Measurements from ENCODE around the gene TNRC6C. TPM values are rescaled to one million over a fixed set of nuclear protein-coding genes. Genes with fewer than 3 reads are reported as not detected.
"Not testable (repeated sequence)": the region's sequence is repeated elsewhere in the genome, so short reads cannot be mapped to it uniquely, and the experiment has no call there.

Gene TNRC6C
- total RNA-seq, 1 donor from 2014 or later: 6.5 TPM

DNA sequence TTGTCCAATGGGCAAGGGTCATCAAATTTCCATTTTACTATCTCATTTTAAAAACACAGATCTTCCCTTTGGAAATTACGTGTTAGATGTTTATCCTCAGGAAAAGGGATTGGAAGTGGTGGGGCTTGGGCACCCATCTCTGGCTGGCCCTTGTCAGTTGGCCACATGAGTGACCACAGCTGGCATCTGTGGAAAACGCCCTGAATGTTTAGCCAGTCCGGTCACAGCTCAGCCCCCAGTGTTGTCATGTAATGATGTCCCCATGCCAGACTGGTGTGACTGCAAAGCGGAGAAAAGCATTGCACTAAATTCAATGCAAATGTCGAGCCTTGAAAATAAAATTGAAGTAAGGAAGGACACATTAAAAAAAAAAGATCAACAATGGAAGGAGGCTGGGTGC lies 117.0 kb downstream of the TNRC6C start:
- no peak for DNase-seq (ENCODE audit: low read depth, low spot score)

DNA sequence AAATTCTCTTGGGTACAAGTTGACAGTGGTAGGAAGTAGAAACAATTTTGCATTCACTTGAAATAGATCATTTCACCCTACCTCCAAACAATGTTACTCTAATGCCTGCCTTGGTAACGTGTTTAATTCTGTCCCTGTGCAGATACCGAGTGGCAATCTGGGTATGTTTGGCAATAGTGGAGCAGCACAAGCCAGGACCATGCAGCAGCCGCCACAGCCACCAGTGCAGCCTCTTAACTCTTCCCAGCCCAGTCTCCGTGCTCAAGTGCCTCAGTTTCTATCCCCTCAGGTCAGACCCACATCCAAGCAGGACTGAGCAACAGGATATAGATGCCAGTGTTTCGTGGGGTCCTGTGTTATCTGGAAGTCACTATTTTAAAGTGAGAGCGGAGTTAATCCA lies 120.8 kb downstream of the TNRC6C start:
- DNase-seq (ENCODE audit: low read depth, low spot score): no peak

DNA sequence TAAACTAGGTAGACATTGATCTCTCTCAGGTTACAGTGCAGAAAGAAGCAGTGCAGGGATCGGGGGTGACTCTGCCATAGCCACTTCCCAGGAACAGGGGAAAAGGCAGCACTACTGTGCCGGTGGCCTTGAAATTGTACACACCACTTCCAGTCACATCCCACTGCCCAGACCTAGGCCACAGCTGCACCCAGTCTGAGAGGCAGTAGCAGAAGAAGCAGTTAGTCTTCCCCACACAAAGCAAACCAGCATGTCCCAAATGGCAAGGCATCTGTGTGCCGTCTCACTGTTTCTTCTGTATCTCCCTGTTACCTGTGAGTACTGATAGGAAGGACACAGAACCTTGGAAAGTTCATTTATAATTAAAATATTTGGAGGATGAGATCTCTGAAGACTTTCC lies 123.0 kb downstream of the TNRC6C start:
- no peak for DNase-seq (ENCODE audit: low read depth, low spot score)

DNA sequence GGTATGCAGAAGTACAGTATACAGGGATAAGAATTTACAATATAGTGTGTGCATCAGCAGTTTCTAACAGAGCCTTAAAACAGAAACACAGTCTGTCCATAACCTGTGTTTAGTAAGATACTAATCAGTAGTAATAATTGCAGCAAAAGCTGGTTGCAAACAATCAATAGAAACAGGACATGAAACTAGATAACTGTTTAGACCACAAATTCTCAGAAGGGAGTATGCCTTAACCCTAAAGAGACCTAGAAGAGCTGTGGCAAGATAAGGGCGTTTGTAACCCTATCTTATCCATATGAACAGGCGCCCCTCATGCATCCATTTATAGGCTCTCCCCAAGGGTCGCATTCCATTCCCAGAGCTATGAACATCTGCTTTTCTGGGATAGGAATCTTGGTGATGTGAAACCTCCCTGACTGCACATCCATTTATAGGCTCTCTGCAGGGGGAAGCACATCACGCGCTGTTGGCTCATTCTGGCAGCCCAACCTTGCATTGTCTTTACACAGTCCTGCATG lies 123.9 kb downstream of the TNRC6C start:
- DNase-seq (ENCODE audit: low read depth, low spot score): not testable (repeated sequence)

DNA sequence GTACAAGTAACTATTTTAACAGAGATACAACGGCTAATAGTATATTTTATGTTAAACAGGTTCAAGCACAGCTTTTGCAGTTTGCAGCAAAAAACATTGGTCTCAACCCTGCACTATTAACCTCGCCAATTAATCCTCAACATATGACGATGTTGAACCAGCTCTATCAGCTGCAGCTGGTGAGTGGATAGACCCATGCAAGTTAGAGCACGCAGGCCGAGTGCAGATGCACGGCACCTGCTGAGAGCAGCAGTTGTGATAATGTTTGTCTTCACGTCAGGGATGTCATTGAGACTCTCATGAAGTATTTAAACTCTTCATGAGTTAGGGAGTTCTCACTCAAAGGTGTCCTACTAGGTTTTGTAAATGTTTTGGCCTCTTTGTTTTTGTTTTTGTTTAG lies 124.5 kb downstream of the TNRC6C start:
- no peak for DNase-seq (ENCODE audit: low read depth, low spot score)

DNA sequence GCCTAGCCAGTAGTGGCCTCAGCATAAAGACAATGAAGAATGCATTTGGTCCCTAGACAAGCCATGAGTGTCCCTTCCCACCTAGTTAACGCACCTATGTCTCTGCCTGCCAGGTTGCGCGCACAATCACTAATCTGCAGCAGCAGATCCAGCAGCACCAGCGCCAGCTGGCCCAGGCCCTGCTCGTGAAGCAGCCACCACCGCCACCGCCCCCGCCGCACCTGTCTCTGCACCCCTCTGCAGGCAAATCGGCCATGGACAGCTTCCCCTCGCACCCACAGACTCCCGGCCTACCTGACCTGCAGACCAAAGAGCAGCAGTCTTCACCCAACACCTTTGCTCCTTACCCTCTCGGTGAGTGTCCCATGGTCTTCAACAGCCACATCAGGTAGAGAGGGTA lies 128.2 kb downstream of the TNRC6C start:
- DNase-seq (ENCODE audit: low read depth, low spot score): no peak

DNA sequence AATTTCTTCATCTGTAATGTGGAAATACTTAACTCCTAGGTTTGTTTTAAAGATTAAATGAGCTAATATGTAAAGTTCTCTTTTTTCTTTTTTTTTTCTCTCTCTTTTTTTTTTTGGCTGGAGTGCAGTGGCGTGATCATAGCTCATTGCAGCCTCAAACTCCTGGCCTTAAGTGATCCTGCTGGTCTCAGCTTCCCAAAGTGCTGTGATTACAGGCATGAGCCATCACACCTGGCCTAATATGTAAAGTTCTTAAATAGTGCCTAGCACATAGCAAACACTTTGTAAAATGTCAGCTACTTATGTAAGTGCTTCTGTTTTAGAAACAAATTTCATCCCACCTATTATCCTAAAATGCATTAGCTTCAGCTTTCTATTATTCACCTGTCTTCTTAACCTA lies 130.0 kb downstream of the TNRC6C start:
- no peak for DNase-seq (ENCODE audit: low read depth, low spot score)

DNA sequence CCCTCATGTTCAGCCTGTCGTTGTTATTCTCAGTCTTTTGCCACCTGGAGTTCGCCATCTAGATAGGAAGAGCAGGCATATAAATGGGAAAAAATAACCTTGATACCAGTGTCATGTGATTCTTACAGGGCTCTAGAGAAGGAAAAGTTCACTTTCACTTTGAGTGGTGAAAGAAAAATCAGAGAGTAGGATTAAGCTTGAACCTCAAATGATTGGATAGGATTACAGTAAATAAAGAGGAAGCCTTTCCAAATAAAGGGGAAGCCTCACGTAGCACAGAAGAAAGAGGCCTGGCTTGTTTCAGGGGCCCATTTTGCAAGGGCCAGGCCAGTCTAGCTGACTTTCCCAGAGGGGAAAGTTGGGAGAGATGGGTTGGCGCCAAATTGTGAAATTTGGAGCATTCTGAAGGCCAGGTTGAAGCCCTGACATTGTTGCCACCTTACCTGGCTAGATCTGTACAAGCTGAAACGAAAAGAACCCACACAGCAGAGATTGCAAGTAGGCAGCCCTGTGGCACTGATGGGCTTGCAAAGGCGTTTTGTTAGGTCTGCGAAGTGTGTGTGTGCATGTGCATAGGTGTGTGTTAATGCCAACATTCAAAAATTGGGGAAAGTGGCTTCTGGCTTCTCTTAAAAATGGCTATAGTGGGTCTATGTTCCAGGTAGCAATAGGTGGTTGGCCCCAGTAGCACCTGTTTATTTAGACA lies 131.2 kb downstream of the TNRC6C start:
- DNase-seq (ENCODE audit: low read depth, low spot score): no peak

DNA sequence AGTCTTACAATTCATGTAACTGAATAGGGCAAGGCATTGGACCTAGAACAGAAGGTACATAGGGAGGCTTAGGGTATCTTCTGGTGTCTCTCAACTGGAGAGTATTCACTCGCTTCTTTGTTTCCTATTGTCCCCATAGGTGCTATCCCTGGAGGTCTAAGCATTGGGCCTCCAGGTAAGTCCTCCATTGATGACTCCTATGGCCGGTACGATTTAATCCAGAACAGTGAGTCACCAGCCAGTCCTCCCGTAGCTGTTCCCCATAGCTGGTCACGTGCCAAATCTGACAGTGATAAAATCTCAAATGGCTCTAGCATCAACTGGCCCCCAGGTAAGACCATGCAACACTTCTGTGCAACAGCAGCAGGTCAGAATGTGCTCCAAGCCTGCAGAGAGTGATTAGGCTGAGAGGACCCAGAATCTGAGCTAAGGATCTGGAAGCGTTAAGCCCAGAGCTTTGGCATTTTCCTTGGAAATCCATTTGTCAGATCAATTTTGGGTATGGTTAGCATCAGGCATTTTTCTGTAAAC lies 134.4 kb downstream of the TNRC6C start:
- DNase-seq (ENCODE audit: low read depth, low spot score): no peak

DNA sequence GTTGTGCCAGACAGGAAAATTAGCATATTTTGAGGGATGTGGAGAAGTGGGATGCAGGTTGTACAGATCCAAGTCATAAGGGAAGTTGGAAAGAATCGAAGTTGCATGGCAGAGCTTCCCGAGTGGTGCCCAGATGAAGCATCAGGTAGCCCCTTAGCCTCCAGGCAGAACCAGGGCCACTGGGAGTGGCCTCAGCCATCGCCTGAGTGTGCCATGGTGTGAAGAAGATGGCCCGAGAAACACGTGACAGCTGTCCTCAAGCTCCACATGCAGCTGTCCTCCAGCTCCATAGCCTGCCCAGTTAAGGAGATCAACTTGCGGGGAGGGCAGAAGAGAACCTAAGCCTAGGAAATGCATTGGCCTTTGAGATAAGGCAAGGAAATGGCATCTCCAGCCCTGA lies 136.5 kb downstream of the TNRC6C start:
- no peak for DNase-seq (ENCODE audit: low read depth, low spot score)

DNA sequence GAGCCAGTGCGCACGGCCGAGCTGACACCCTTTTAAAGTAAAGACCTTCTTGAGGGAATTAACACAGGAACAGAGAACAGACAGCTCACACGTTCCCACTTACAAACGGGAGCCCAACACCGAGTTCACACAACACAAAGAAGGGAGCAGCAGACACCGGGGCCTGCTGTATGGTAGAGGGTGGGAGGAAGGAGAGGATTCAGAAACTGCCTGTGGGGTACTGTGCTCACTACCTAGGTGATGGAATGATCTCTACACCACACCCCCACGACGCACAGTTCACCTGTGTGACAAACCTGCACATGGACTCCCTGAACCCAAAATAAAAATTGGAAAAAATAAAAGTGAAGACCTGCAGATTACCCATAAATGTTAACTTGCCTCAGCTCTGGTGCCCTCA lies 137.6 kb downstream of the TNRC6C start:
- DNase-seq (ENCODE audit: low read depth, low spot score): no peak

DNA sequence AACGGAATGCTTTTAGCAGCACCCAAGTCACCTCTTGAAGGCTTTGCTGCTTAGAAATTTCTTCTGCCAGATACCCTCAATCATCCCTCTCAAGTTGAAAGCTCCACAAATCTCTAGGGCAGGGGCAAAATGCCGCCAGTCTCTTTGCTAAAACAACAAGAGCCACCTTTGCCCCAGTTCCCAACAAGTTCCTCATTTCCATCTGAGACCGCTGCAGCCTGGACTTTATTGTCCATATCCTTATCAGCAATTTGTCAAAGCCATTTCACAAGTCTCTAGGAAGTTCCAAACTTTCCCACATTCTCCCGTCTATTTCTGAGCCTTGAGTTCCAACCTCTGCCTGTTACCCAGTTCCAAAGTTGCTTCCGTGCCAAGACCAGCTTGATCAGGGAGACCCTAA lies 142.6 kb downstream of the TNRC6C start:
- no peak for DNase-seq (ENCODE audit: low read depth, low spot score)

DNA sequence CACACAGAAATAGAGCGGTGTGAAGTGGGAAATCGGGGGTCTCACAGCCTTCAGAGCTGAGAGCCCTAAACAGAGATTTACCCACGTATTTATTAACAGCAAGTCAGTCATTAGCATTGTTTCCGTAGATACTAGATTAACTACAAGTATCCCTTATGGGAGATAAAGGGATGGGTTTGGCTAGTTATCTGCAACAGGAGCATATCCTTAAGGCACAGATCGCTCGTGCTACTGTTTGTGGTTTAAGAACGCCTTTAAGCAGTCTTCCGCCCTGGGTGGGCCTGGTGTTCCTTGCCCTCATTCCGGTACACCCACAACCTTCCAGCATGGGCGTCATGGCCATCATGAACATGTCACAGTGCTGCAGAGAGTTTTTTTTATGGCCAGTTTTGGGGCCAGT lies 143.0 kb downstream of the TNRC6C start:
- no peak for DNase-seq (ENCODE audit: low read depth, low spot score)

DNA sequence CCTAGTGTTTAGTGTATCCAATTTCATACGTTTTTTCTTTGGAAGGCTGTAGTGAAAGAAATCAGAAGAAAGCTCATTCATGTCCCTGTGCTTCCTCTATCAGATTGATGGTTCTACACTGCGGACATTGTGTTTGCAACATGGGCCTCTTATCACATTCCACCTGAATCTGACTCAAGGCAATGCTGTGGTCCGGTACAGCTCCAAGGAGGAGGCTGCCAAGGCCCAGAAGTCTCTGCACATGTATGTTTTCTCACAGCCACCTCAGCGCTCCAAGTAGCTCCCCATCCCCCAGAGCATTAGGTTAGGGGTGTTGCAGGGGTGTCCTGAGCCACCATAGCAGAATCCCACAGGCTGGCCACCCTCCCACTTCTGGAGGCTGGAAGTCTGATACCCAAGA lies 144.8 kb downstream of the TNRC6C start:
- DNase-seq (ENCODE audit: low read depth, low spot score): no peak

DNA sequence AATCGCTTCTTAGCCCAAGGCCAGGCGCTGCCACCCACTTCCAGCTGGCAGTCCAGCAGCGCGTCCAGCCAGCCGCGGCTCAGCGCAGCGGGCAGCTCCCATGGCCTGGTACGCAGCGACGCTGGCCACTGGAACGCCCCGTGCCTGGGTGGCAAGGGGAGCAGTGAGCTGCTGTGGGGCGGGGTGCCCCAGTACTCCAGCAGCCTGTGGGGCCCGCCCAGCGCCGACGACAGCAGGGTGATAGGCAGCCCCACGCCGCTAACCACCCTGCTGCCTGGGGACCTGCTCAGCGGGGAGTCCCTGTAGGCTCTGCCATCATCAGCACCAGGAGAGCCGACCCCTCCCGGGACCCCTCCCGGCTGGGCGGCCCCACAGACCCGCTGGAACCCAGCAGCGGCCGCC lies 146.0 kb downstream of the TNRC6C start:
- no peak for DNase-seq (ENCODE audit: low read depth, low spot score)

DNA sequence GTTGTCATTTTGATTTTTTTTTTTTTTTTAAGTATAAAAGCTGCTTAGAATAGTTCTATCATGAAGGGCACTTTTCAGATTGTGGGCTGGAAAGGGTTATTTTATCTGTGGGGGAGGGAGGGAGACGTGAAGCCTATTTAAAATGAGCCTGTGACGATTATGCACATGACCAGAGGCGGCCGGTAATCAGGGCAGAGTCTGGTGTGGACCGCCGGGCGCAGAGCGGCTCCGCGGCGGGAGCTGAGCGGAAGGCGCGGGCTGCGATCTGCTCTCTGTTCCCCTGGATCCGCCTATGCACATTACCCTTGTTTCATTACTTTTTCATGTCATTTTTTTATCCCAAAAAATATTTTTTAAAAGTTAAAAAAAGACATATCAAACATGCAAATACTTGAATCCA lies 146.6 kb downstream of the TNRC6C start:
- DNase-seq (ENCODE audit: low read depth, low spot score): no peak

DNA sequence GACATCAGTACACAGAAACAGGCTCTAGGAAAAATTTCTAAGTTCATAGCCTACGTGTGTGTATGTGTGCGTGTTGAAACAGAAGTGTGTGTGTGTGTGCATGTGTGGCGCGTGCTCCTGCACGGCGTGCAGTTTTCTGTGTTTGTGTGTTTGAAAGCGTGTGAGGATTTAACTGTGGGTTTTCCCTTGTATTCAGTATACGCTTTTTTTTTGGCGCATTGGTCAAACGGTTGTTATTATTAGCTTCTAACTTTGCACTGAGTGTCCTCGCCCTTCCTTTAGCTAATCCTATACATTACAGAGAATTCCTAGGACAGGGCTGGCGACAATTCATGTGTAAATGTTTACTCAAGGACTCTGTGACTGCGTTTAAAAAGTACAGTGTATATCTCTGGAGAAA lies 147.0 kb downstream of the TNRC6C start:
- no peak for DNase-seq (ENCODE audit: low read depth, low spot score)

DNA sequence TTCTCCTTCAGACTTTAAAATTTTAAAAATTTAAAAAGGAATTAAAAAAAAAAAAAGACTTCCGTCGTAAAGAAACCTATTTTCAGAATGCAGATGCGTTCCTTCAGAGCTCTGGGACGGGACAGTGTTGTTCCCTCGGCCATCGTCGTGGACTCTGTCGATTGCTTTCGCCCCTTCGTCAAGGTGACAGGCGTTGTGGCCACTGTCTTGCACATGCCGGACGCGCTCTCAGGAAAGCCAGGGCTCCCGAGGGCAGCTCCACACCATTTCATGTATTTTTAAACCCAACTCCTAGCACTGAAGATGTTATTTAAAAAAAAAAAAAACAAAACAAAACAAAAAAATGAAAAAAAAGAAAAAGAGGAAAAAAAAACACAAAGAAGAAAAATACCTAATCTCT lies 147.7 kb downstream of the TNRC6C start:
- DNase-seq (ENCODE audit: low read depth, low spot score): no peak

DNA sequence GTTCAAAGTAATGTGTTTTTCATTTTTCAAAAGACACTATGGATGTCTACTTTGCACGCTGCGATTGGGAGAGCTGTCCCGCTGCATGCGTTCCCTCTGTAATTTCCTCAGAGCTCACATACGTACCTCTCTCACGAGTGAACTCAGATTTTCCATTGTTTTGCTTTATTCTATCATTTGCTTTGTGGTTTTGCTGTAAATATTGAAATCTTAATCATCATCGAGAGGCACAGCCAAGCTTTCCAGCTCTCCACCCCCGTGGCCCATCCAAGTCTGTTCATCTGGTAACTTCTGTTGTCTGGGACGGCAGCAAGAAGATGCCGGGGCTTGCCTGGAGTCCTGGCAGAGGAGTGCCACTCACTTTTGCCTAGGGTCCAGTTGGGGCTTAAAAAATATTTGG lies 149.0 kb downstream of the TNRC6C start:
- no peak for DNase-seq (ENCODE audit: low read depth, low spot score)

DNA sequence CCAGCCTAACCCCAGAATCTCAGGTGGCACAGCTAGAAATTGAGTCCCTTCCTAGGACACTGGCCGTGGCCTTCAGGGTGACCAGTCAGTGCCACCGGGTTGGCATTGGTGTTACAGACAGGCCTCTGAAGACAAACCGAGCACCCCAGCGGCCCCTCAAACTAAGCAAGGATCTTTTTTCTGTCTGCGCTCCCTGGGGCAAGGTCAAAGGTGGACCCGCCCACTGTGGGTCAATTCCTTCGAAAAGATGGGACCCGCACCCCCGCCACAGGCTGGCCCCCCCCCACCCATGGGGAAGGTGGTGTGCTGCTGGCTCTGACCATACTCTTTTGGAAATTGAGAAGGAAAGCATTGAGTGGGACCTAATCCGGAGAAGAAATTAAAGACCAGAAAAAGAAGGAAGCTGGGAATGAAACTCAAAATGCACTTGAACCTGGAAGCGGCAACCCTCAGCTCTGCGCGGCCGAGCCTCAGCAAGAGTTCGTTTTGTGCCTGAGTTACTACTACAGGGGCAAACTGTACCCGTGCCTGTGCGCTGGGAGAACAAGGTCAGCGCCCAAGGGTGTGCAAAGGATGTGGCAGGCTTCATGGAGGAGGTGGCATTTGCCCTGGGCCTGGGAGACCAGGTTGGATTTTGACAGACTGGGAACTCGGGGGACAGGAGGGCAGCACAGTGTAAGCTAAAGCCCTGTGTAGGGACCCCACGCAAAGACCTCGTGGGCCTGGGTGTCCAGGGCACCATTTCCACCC lies 149.6 kb downstream of the TNRC6C start:
- DNase-seq (ENCODE audit: low read depth, low spot score): no peak

DNA sequence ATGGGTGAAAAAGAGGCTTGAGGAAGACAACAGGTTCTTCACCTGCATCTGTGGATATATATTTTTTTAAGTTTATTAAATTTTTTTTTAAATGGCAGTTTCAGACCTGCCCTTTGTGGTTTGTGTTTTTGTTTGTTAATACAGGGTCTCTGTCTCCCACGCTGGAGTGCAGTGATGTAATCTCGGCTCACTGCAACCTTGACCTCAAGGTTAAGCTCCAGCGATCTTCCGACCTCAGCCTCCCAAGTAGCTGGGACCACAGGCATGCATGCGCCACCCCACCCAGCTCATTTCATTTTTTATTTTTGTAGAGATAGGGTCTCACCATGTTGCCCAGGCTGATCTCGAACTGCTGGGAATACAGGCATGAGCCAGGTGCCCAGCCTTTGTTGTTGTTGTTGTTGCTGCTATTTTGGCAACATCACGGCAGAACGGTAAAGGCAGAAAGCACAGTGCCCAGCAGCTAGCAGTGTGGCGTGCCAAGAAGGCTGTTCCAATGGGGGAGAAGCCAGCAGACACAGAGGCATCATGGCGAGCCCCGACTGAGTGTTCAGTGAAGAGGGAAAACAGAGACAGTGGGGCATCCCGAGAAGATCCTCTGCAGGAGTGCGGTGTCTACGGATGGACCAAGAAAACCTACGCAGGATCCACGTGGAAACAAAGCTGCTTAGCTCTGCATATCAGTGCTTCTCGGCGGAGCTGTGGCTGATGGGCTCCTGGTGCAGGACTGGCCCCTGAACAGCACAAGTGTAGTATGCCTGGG lies 150.4 kb downstream of the TNRC6C start:
- no peak for DNase-seq (ENCODE audit: low read depth, low spot score)

DNA sequence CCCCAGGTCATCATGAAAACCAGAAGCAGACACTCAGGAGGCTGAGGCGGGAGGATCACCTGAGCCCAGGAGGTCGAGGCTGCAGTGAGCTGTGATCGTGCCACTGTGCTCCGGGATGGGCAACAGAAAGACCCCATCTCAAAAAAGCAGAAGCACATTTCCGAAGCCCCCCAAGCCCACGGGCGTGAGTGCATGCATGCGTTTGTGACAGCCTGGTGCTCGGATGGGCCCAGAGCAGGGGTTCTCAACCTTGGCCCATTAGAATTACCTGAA lies 150.9 kb downstream of the TNRC6C start:
- DNase-seq (ENCODE audit: low read depth, low spot score): no peak

All from pulmonary artery endothelial cell (primary cell).